GM10847 (cell line): ENCODE measurements around the gene IKZF3.

ENCODE experiments used
- POLR2A ChIP-seq: IDR thresholded peaks from 2 replicates; pipeline ENCODE4 v1.6.1; 2011; ENCODE audit not compliant: insufficient read length; ENCODE audit errors: extremely low read depth

The IKZF3 gene

GRCh38 chr17:39709998-39710964 is 153.8 kb downstream of the IKZF3 start:
- no peak for TF ChIP-seq POLR2A

GRCh38 chr17:39709319-39709997 is 154.7 kb downstream of the IKZF3 start:
- no peak for TF ChIP-seq POLR2A
